Esophagus squamous epithelium (tissue), 4 donors: ENCODE results near the gene ODAD4.

Experiments used
- CTCF ChIP-seq, 6 experiments: fragments of 450-650 bp in 4 of 6; fragments of 200-600 bp in 2 of 6; sonication (generic) in 2 of 6; IDR thresholded peaks; one replicate each; pipeline ENCODE4 v1.5.1; 2016 to 2019; ENCODE audit warnings: antibody characterized with exemption in 6 of 6, mild to moderate bottlenecking in 4 of 6, moderate library complexity in 4 of 6
- POLR2A ChIP-seq, 4 donors: fragments of 450-650 bp; IDR thresholded peaks; one replicate each; pipeline ENCODE4 v1.6.1; 2017; ENCODE audit warnings: antibody characterized with exemption in 4 of 4, mild to moderate bottlenecking in 4 of 4, moderate library complexity in 3 of 4

GRCh38 chr17:42002792-42003301 is 72.4 kb downstream of the ODAD4 start:
- TF ChIP-seq CTCF (IDR thresholded peaks at IDR 0.05) = no peak
- TF ChIP-seq POLR2A (IDR thresholded peaks at IDR 0.05) = no peak
